ENCODE results near the gene EVI5L.
A peak's percentile ranks its signal among the peaks of the same experiment; 100 is the strongest.
"Not testable (repeated sequence)": the region's sequence is repeated elsewhere in the genome, so short reads cannot be mapped to it uniquely, and the experiment has no call there.

Gene EVI5L

DNA sequence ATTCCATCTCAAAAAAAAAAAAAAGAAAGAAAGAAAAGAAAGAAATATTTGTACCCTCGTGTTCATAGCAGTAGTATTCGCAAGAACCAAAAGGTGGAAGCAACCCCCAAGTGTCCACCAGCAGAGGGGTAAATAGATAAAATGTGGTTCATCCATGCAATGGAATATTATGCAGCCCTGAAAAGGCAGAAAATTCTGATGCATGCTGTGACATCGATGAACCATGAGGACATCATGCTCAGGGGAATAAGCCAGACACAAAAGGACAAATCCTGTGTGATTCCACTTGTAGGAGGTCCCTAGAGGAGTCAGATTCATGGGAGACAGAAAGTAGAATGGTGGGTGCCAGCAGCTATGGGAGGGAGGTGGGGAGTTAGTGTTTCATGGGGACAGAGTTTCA is 51.9 kb downstream of the EVI5L start:
- DNase-seq (no peak), ATAC-seq (no peak)
- Mint-ChIP-seq H3K4me3 (no peak overlapping the region), H3K4me1 (peaks cover 6% of the 10 kb centered on the region), H3K27ac (no peak overlapping the region), H3K27me3 (peaks cover 2% of the 10 kb centered on the region), H3K9me3 (no peaks in the 10 kb centered on the region)

DNA sequence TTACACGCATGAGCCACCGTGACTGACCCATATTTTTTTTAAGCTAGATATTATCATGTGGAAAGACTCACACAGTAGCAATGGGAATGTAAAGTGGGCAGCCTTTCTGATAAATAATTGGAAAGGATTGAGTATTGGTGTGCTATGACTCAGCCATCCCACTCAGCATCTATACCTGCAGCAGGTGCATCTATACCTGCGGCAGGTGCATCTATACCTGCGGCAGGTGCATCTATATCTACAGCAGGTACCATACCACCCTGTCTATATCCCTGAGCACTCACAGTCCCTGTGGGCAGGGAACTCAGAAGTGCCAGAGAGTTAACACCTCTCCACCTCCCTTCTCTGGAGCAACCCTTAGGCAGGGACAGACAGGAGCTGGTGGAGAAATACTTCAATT is 53.1 kb downstream of the EVI5L start:
- Mint-ChIP-seq H3K27me3 (peaks cover 14% of the 10 kb centered on the region), H3K4me3 (no peak overlapping the region), H3K9me3 (no peaks in the 10 kb centered on the region), H3K27ac (peak overlapping the region in 1 of 2 donors; percentile 42), H3K4me1 (peaks cover 6% of the 10 kb centered on the region)
- DNase-seq (no peak), ATAC-seq (no peak)

DNA sequence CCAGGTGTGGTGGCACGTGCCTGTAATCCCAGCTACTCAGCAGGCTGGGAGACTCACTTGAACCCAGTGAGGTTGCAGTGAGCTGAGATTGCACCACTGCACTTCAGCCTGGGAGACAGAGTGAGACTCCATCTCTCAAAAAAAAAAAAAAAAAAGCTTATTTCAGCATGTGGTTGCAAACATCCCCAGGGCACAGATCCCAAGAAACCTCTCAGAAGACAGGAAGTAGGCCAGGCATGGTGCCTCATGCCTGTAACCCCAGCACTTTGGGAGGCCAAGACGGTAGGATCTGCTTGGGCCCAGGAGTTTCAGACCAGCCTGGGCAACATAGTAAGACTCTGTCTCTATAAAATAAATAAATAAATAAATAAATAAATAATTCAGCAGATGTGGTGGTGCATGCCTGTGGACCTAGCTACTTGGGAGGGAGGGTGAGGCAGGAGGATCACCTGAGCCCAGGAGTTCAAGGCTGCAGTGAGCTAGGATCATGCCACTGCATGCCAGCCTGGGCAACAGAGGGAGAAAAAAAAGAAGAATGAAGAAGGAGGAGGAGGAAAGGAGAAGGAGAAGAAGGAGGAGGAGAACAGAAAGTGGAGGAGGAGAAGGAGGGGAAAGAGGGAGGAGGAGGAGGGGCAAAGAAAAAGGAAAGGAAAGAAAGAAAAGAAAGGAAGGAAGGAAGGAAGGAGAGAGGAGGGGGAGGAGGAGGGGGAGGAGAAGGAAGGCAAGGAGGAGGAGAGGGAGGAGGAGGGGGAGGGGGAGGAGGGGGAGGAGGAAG is 54.0 kb downstream of the EVI5L start:
- ATAC-seq = no peak
- Mint-ChIP-seq H3K4me1 (peaks cover 6% of the 10 kb centered on the region), H3K9me3 (no peaks in the 10 kb centered on the region)

DNA sequence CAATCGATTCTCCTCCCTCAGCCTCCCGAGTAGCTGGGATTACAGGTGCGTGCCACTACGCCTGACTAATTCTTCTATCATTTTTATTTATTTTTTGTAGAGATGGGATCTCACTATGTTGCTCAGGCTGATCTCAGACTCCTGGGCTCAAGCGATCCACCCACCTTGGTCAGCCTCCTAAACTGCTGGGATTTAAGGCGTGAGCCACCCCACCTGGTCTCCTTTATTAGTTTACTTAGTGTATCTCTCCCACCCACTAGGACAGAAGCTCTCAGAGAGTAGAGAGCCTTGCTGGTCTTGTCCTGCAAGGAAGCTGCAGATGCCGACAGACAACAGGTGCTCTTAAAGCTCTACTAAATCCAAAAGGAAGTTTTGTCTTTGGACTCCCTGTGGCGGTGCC is 55.8 kb downstream of the EVI5L start:
- peaks cover 6% of the 10 kb centered on the region for H3K4me1 Mint-ChIP-seq
- DNase-seq (no peak), ATAC-seq (no peak)
- peaks cover 33% of the 10 kb centered on the region for H3K27me3 Mint-ChIP-seq
- no peak overlapping the region for H3K27ac Mint-ChIP-seq
- no peak overlapping the region for H3K4me3 Mint-ChIP-seq
- H3K9me3 Mint-ChIP-seq = no peaks in the 10 kb centered on the region

More for the DNA sequence above, 54.0 kb downstream of the EVI5L start:
- H3K27me3 Mint-ChIP-seq = peaks cover 18% of the 10 kb centered on the region
- DNase-seq = no peak
- no peak overlapping the region for H3K27ac Mint-ChIP-seq
- no peak overlapping the region for H3K4me3 Mint-ChIP-seq

DNA sequence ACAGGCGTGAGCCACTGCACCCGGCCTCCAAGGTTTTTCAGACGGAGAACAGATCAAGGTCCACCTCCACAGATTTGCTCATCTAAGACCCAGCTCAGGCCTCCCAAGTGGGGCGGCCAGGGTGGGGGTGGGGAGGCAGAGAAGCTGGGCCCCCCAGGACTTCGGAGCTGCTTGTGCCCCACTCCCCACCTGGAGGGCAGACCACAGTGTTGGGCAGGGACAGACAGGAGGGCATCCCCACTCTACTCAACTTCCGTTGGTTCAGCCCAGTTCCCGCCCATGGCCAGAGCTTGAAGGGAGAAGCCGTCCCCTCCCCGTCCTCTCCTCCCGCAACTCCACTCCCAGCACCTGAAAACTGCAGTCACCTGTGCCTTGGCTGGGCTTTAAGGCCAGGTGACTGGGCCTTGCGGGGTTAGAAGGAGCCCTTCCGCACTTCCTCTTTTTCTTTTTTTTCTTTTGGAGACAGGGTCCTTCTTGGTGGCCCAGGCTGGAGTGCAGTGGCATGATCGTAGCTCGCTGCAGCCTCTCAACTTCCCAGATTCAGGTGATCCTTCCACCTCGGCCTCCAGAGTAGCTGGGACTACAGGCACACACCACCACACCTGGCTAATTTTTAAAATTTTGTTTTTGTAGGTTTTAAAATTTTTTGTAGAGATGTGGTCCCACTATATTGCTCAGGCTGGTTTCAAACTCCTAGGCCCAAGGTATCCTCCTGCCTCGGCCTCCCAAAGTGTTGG is 57.6 kb downstream of the EVI5L start:
- ATAC-seq (no peak), DNase-seq (no peak)
- H3K27me3 Mint-ChIP-seq = peaks cover 42% of the 10 kb centered on the region
- peaks cover 6% of the 10 kb centered on the region for H3K4me1 Mint-ChIP-seq
- H3K4me3 Mint-ChIP-seq = no peak overlapping the region
- no peaks in the 10 kb centered on the region for H3K9me3 Mint-ChIP-seq
- H3K27ac Mint-ChIP-seq = no peak overlapping the region

DNA sequence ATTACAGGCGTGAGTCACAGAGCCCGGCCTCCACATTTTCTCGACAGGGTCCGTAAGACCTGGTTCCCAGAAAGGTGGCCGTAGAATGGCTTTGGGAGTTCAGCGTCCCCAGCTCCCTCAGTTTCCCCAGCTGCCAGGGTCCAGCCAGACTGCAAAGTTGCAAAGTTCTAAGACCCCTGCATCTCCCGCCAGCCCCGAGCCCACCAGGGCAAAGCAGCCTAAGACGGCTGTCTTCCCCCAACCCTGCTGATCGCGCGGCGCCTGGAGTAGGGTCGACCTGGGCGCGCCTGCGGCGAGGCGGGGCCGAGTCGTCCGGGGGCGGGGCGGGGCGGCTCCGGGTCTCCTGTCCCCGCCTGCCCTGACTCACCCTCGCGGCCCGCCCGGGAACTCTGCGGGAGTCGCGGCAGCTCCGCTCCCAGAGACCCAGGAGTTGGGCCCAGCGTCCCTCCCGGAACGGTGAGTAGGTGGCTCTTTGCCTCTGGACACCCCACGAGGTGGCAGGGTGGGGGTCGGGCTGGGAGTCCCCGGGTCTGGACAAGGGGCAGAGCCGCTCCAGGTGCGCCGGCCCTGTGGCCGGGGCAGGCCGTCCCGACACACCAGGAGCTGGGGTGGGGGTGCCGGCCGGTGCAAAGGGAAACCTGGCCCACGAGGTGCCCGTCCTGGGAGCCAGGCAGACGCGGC is 58.3 kb downstream of the EVI5L start, which contains the start of gene LRRC8E:
Gene LRRC8E, plus strand, starts transcription at position 366 of the 681 bp plus-strand sequence. CDS start 7,094 bp downstream, outside the sequence.
- Mint-ChIP-seq H3K4me3 (peak within 1 kb of the TSS in 1 of 2 donors; percentile 21), H3K9me3 (no peaks in the 10 kb centered on the region), H3K27me3 (peaks cover 42% of the 10 kb centered on the region), H3K4me1 (peaks cover 7% of the 10 kb centered on the region), H3K27ac (no peak within 1 kb of the TSS)
- DNase-seq (no peak), ATAC-seq (peak; percentile 74)

DNA sequence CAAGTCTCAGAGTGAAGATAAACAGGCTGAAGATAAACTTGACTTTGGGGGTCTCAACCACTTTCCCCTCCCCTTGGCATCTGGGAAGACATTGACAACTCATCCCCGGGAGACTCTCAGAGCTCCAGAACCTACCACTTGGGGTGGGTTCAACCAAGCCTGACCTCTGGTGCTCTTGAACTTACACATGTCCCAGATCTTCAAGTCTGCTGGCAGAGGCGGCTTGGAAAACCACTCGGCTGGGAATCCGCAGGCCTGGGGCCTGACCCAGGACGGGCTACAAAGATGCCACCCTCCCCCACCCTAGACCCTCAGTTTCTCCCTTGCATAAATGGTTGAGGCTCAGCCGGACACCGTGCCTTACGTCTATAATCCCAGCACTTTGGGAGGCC is 58.8 kb downstream of the EVI5L start:
- ATAC-seq = no peak
- H3K9me3 Mint-ChIP-seq = no peaks in the 10 kb centered on the region
- peak overlapping the region in 1 of 2 donors; percentile 21 for H3K4me3 Mint-ChIP-seq
- DNase-seq = no peak
- no peak overlapping the region for H3K27ac Mint-ChIP-seq
- H3K27me3 Mint-ChIP-seq = peaks cover 44% of the 10 kb centered on the region
- H3K4me1 Mint-ChIP-seq = peaks cover 12% of the 10 kb centered on the region

DNA sequence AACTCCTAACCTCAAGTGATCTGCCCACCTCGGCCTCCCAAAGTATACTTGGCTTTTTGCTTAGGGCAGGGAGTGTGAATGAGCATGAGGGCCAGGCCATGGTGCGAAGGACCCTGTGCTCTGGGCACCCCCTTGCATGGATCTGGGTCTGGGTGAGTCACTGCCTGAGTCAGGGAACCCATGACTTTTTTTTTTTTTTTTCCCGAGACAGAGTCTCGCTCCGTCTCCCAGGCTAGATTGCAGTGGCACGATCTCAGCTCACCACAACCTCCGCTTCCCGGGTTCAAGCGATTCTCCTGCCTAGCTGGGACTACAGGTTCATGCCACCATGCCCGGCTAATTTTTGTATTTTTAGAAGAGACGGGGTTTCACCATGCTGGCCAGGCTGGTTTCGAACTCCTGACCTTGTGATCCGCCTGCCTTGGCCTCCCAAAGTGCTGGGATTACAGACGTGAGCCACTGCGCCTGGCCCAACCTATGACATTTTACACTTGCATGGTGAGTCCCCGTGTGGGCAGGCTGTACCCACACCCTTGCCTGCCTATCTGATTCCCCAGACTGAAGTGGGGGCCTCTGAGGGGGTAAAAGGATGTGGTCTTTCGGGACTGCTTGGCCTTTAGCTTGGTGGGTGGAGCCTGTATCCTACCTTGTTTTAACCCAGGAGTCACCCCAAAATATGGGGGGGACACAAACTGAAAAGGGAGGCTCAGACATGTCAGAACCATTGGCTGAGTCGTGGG is 63.5 kb downstream of the EVI5L start:
- not testable (repeated sequence) for H3K9me3 Mint-ChIP-seq, ATAC-seq, DNase-seq, H3K27ac Mint-ChIP-seq
- Mint-ChIP-seq H3K27me3 (peaks cover 48% of the 10 kb centered on the region), H3K4me3 (peak overlapping the region in 1 of 2 donors; percentile 15), H3K4me1 (peaks cover 11% of the 10 kb centered on the region)

DNA sequence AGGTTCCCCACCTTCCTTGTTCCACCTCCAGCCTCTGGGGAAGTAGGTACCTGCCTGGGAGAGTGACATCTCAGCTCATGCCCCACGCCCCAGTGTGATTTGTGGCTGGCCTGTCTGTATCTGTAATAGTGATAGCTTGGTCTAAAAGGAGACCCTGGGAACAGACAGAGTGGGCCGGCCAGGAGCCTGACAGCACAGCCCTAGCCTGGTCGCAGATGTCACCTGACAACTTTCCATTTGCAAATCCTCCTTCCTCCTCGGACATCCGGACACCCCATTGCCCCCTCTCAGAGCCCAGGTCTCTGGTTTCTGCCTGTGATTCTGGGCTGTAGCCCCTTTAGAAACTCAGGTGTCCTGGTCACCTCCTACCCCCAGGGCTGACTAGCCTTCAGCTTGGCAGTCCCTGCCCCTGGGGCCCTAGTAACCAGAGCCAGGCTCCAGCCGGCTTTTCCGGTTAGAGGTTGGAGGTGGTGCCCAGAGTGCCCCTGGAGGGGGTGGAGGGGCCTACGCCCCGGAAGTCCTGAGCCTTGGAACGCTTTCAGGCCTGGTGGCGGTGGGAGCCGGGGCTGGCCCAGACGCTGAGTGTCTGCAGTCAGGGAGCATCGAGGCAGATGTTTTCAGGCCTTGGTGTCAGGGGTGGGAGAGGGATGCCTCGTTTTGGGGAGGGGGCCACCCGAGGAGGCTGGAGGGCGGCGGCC is 64.7 kb downstream of the EVI5L start:
- DNase-seq (no peak), ATAC-seq (no peak)
- peaks cover 11% of the 10 kb centered on the region for H3K4me1 Mint-ChIP-seq
- H3K27ac Mint-ChIP-seq = no peak overlapping the region
- H3K4me3 Mint-ChIP-seq = no peak overlapping the region
- H3K27me3 Mint-ChIP-seq = peaks cover 36% of the 10 kb centered on the region
- H3K9me3 Mint-ChIP-seq = no peaks in the 10 kb centered on the region

DNA sequence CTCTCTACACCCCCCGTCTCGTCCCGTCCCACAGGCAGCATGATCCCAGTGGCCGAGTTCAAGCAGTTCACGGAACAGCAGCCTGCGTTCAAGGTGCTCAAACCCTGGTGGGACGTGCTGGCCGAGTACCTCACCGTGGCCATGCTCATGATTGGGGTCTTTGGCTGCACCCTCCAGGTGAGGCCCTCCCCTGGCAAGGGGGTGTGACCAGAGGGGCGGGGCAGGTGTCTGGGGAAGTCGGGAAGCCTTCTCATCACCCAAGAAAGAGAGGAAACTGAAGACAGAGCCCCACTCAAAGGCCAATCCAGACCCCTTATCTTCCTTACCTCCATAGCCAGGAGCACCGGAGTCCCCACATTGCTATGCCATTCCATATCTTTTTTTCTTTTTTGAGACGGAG is 65.5 kb downstream of the EVI5L start:
- no peak for ATAC-seq
- H3K4me3 Mint-ChIP-seq = no peak overlapping the region
- peaks cover 11% of the 10 kb centered on the region for H3K4me1 Mint-ChIP-seq
- peaks cover 29% of the 10 kb centered on the region for H3K27me3 Mint-ChIP-seq
- no peak for DNase-seq
- no peaks in the 10 kb centered on the region for H3K9me3 Mint-ChIP-seq
- no peak overlapping the region for H3K27ac Mint-ChIP-seq

DNA sequence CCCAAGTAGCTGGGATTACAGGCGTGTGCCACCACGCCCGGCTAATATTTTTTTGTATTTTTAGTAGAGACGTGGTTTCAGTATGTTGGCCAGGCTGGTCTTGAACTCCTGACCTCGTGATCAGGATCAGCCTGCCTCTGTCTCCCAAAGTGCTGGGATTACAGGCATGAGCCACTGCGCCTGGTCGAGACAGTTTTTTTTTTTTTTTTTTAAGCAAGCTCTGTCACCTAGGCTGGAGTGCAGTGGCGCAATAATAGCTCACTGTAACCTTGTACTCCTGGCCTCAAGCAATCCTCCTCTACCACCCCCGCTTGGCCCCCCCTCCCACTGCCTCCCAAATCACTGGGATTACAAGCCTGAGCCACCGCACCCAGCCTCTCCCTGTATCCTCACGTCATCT is 67.3 kb downstream of the EVI5L start:
- DNase-seq (no peak), ATAC-seq (no peak)
- Mint-ChIP-seq H3K4me3 (no peak overlapping the region), H3K4me1 (peaks cover 12% of the 10 kb centered on the region), H3K9me3 (no peaks in the 10 kb centered on the region), H3K27me3 (peaks cover 20% of the 10 kb centered on the region), H3K27ac (peak overlapping the region in 1 of 2 donors; percentile 19)

DNA sequence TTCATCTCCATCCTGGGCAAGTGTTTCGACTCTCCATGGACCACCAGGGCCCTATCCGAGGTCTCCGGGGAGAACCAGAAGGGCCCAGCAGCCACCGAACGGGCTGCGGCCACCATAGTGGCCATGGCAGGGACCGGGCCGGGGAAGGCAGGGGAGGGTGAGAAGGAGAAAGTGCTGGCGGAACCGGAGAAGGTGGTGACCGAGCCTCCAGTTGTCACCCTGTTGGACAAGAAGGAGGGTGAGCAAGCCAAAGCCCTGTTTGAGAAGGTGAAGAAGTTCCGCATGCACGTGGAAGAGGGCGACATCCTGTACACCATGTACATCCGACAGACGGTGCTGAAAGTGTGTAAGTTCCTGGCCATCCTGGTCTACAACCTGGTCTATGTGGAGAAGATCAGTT is 68.9 kb downstream of the EVI5L start:
- peaks cover 18% of the 10 kb centered on the region for H3K4me1 Mint-ChIP-seq
- DNase-seq (no peak), ATAC-seq (no peak)
- no peaks in the 10 kb centered on the region for H3K9me3 Mint-ChIP-seq
- peaks cover 16% of the 10 kb centered on the region for H3K27me3 Mint-ChIP-seq
- H3K27ac Mint-ChIP-seq = no peak overlapping the region
- H3K4me3 Mint-ChIP-seq = no peak overlapping the region

DNA sequence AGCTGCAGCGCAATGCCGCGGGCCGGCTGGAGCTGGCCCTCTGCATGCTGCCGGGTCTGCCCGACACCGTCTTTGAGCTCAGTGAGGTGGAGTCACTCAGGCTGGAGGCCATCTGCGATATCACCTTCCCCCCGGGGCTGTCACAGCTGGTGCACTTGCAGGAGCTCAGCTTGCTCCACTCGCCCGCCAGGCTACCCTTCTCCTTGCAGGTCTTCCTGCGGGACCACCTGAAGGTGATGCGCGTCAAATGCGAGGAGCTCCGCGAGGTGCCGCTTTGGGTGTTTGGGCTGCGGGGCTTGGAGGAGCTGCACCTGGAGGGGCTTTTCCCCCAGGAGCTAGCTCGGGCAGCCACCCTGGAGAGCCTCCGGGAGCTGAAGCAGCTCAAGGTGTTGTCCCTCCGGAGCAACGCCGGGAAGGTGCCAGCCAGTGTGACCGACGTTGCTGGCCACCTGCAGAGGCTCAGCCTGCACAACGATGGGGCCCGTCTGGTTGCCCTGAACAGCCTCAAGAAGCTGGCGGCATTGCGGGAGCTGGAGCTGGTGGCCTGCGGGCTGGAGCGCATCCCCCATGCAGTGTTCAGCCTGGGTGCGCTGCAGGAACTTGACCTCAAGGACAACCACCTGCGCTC is 69.8 kb downstream of the EVI5L start:
- no peak overlapping the region for H3K27ac Mint-ChIP-seq
- no peak for DNase-seq
- no peak for ATAC-seq
- peaks cover 7% of the 10 kb centered on the region for H3K27me3 Mint-ChIP-seq
- H3K9me3 Mint-ChIP-seq = no peaks in the 10 kb centered on the region
- peaks cover 20% of the 10 kb centered on the region for H3K4me1 Mint-ChIP-seq
- H3K4me3 Mint-ChIP-seq = no peak overlapping the region

DNA sequence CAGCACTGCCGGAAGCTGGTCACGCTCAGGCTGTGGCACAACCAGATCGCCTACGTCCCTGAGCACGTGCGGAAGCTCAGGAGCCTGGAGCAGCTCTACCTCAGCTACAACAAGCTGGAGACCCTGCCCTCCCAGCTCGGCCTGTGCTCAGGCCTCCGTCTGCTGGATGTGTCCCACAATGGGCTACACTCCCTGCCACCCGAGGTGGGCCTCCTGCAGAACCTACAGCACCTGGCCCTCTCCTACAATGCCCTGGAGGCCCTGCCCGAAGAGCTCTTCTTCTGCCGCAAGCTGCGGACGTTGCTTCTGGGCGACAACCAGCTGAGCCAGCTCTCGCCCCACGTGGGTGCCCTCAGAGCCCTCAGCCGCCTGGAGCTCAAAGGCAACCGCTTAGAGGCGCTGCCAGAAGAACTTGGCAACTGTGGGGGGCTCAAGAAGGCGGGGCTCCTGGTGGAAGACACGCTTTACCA is 70.4 kb downstream of the EVI5L start:
- no peak for ATAC-seq
- H3K4me3 Mint-ChIP-seq = no peak overlapping the region
- H3K27me3 Mint-ChIP-seq = peaks cover 2% of the 10 kb centered on the region
- DNase-seq = no peak
- H3K9me3 Mint-ChIP-seq = no peaks in the 10 kb centered on the region
- peaks cover 26% of the 10 kb centered on the region for H3K4me1 Mint-ChIP-seq
- H3K27ac Mint-ChIP-seq = no peak overlapping the region

Data from stimulated activated naive CD8-positive, alpha-beta T cell treated with anti-CD3 and anti-CD28 coated beads, Interleukin-15, amount 100 ng/mL, for 72 hours (primary cell).